Gastroesophageal sphincter (tissue), 4 donors: ENCODE measurements around the gene LBHD1. TPM values are rescaled to one million over a fixed set of nuclear protein-coding genes. Genes with fewer than 3 reads are reported as not detected.

Source experiments
- ATAC-seq: fragments of 150-250 bp; one replicate; pipeline ENCODE4 v1.9.1; 2016; ENCODE audit warnings: mild to moderate bottlenecking, moderate library complexity
- H3K27ac ChIP-seq, 4 donors: fragments of 200-600 bp; sonication (generic) in 3 of 4; 1 replicate in 3 of 4; 2 replicates in 1 of 4; pipeline ENCODE4 v1.5.1; 2016 to 2019
- H3K27me3 ChIP-seq: fragments of 200-600 bp; sonication (generic); one replicate; pipeline ENCODE4 v1.5.1; 2019
- H3K36me3 ChIP-seq, 2 donors: fragments of 200-600 bp; sonication (generic); one replicate each; pipeline ENCODE4 v1.5.1; 2019; ENCODE audit warnings: control low read depth in 1 of 2
- H3K4me1 ChIP-seq, 3 donors: fragments of 200-600 bp; sonication (generic); 1 replicate in 2 of 3; 2 replicates in 1 of 3; pipeline ENCODE4 v1.5.1; 2016 to 2019; ENCODE audit warnings: control low read depth in 2 of 3
- H3K4me3 ChIP-seq, 2 donors: fragments of 200-600 bp; sonication (generic); one replicate each; pipeline ENCODE4 v1.5.1; 2019; ENCODE audit warnings: mild to moderate bottlenecking in 1 of 2, moderate library complexity in 1 of 2
- H3K9me3 ChIP-seq, 3 donors: fragments of 200-600 bp; sonication (generic); one replicate each; pipeline ENCODE4 v1.5.1; 2017 to 2019; ENCODE audit warnings: control low read depth in 2 of 3
- EP300 ChIP-seq: sonication (generic); formaldehyde crosslinking; IDR thresholded peaks from one replicate; pipeline ENCODE4 v1.6.1; 2017; ENCODE audit warnings: antibody characterized with exemption, mild to moderate bottlenecking
- POLR2A ChIP-seq, 2 donors: fragments of 450-650 bp; IDR thresholded peaks; one replicate each; pipeline ENCODE4 v1.6.1; 2017; ENCODE audit warnings: antibody characterized with exemption in 2 of 2, mild to moderate bottlenecking in 2 of 2, moderate library complexity in 1 of 2
- POLR2AphosphoS5 ChIP-seq: sonication (generic); formaldehyde crosslinking; IDR thresholded peaks from one replicate; pipeline ENCODE4 v1.6.1; 2017; ENCODE audit warnings: antibody characterized with exemption
- WGBS, 2 donors: methylation state at CpG; one replicate each; pipeline ENCODE4 v1.1.5; 2018; ENCODE audit warnings: low coverage in 1 of 2; 5-methylcytosine and 5-hydroxymethylcytosine counted together
- total RNA-seq, 4 donors: library from RNA; depleted of rRNA; stranded (reverse); fragments of >200 nt; gene quantifications; one replicate each; pipeline ENCODE4 v1.1.0, GENCODE V29; 2016
- TF ChIP-seq, protein P1 (sequence below), 4 experiments: fragments of 200-600 bp in 2 of 4; fragments of 450-650 bp in 2 of 4; sonication (generic) in 1 of 4; IDR thresholded peaks; one replicate each; pipeline ENCODE4 v1.5.1; 2017 to 2019; ENCODE audit warnings: antibody characterized with exemption in 4 of 4, mild to moderate bottlenecking in 2 of 4, moderate library complexity in 2 of 4

LBHD1 gene
- total RNA-seq = 1 to 10 TPM; 1.2 to 3.9 (median 2.2) TPM

DNA sequence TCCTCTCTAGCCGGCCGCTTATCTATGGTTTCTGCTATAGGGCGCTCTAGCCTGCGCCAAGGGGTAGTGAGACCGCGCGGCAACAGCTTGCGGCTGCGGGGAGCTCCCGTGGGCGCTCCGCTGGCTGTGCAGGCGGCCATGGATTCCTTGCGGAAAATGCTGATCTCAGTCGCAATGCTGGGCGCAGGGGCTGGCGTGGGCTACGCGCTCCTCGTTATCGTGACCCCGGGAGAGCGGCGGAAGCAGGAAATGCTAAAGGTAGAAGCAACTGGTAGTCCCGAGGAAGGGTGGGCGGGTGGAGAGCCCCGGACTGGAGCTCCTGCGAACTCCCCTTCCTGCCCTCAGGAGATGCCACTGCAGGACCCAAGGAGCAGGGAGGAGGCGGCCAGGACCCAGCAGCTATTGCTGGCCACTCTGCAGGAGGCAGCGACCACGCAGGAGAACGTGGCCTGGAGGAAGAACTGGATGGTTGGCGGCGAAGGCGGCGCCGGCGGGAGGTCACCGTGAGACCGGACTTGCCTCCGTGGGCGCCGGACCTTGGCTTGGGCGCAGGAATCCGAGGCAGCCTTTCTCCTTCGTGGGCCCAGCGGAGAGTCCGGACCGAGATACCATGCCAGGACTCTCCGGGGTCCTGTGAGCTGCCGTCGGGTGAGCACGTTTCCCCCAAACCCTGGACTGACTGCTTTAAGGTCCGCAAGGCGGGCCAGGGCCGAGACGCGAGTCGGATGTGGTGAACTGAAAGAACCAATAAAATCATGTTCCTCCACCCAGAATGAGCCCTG is at the start of gene LBHD1, which contains the start of gene UQCC3:
LBHD1 (minus strand) TSS at position 660 of the 782 bp plus-strand sequence. CDS start 2,236 bp downstream, outside the sequence.
UQCC3 (plus strand) TSS at position 66 of the 782 bp plus-strand sequence; CDS start at position 139, 73 bp downstream.
- Histone ChIP-seq H3K27me3 (no peaks in the 10 kb centered on the region), H3K4me3 (peak within 1 kb of the TSS; percentile 48 to 80), H3K4me1 (peaks cover 3 to 73% (median 24%) of the 10 kb centered on the region in 3 donors), H3K36me3 (peaks cover 0 to 41% of the 10 kb centered on the region in 2 donors), H3K9me3 (no peaks in the 10 kb centered on the region), H3K27ac (peak within 1 kb of the TSS; percentile 24 to 91 (median 88))
- TF ChIP-seq POLR2A (IDR thresholded peaks at IDR 0.05) = peak; percentile 49 to 59
- peak; percentile 70 for TF ChIP-seq POLR2AphosphoS5
- TF ChIP-seq, protein P1, sequence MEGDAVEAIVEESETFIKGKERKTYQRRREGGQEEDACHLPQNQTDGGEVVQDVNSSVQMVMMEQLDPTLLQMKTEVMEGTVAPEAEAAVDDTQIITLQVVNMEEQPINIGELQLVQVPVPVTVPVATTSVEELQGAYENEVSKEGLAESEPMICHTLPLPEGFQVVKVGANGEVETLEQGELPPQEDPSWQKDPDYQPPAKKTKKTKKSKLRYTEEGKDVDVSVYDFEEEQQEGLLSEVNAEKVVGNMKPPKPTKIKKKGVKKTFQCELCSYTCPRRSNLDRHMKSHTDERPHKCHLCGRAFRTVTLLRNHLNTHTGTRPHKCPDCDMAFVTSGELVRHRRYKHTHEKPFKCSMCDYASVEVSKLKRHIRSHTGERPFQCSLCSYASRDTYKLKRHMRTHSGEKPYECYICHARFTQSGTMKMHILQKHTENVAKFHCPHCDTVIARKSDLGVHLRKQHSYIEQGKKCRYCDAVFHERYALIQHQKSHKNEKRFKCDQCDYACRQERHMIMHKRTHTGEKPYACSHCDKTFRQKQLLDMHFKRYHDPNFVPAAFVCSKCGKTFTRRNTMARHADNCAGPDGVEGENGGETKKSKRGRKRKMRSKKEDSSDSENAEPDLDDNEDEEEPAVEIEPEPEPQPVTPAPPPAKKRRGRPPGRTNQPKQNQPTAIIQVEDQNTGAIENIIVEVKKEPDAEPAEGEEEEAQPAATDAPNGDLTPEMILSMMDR (IDR thresholded peaks at IDR 0.05) = peak in 1 of 4 experiments; percentile 24
- TF ChIP-seq EP300 = no peak
- WGBS, 2 donors = 0% methylated on average over 2 to 6 of the region's 59 CpGs
- ATAC-seq = peak; percentile 87

DNA sequence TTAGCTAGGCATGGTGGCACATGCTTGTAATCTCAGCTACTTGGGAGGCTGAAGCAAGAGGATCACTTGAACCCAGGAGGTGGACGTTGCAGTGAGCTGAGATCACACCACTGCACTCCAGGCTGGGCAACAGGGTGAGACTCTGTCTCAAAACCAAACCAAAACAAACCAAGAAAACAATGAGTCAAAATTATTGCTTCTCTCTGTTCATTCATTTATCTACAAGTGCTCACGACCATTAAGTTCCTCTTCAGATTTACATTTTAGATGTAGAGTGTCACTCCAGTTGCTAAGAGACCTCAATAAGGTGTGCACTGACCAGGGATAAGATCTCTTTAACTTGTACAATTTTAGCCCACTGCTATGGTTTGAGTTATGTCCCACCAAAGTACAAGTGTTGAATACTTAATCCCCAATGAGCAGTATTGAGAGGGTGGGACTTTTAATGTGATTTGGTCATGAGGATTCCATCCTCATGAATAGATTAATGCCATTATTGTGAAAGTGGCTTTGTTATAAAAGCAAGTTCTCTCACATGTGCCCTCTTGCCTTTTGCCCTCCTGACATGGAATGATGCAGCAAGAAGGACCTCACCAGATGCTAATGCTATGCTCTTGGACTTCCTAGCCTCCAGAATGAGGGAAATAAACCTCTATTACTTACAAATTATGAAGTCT is 47.4 kb upstream of the LBHD1 start:
- peaks cover 32 to 98% of the 10 kb centered on the region in 2 donors for H3K36me3 ChIP-seq
- WGBS, 2 donors = 67 to 83% methylated on average over 1 to 2 of the region's 2 CpGs
- ATAC-seq = no peak

DNA sequence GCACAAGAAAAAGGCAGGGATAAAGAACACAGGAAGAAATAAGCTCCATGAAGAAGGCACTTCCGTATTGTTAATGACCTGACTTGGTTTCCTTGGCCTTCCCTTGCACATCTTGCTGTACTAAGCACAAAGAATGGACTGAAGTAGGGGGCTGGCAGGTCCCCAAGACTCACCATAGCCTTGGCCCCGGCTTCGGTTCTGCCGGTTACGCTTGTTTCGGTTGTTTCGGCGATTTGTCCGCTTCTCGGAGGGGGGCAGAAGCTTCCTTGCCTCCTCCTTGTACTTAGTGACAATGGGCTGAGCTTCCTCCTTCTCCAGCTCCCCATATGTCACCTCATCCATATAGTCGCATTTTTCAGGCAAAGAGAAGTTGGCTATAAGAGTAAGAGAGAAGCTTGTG is 44.7 kb upstream of the LBHD1 start:
- H3K36me3 ChIP-seq = peaks cover 27 to 100% of the 10 kb centered on the region in 2 donors
- no peak overlapping the region for H3K27ac ChIP-seq
- TF ChIP-seq POLR2A (IDR thresholded peaks at IDR 0.05) = no peak
- TF ChIP-seq, protein P1 (IDR thresholded peaks at IDR 0.05) = no peak
- no peak for TF ChIP-seq POLR2AphosphoS5
- TF ChIP-seq EP300 = no peak
- no peak for ATAC-seq
- H3K27me3 ChIP-seq = no peaks in the 10 kb centered on the region
- H3K4me1 ChIP-seq = peaks cover 0 to 31% (median 0%) of the 10 kb centered on the region in 3 donors
- no peaks in the 10 kb centered on the region for H3K9me3 ChIP-seq
- H3K4me3 ChIP-seq = no peak overlapping the region
- 76 to 85% methylated on average over 11 of the region's 11 CpGs for WGBS, 2 donors

More for the DNA sequence above, 47.4 kb upstream of the LBHD1 start:
- Histone ChIP-seq H3K9me3 (no peaks in the 10 kb centered on the region), H3K27me3 (no peaks in the 10 kb centered on the region), H3K4me3 (no peak overlapping the region), H3K27ac (peak overlapping the region in 1 of 4 donors; percentile 9), H3K4me1 (peaks cover 0 to 45% (median 10%) of the 10 kb centered on the region in 3 donors)
- TF ChIP-seq POLR2A (IDR thresholded peaks at IDR 0.05) (no peak), EP300 (no peak), POLR2AphosphoS5 (no peak)
- TF ChIP-seq, protein P1 (IDR thresholded peaks at IDR 0.05) = no peak

DNA sequence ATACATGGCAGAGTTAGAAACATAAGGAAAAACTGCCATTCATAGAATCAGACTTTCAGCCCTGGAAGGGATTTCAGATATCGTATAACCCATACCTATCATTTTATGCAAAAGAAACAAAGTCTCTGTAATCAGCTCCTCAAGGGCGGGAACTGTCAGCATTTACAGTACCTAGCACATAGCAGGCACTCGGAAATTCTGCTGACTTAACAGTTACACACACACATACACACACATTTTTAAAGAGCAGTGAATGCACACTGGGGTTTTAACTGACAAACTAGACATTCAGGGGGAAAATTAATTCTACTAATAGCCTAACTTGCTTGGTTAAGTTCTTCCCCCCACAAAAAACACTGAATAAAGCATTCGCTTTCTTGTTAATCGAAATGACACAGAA is 44.1 kb upstream of the LBHD1 start:
- H3K4me1 ChIP-seq = peaks cover 0 to 30% (median 0%) of the 10 kb centered on the region in 3 donors
- no peaks in the 10 kb centered on the region for H3K9me3 ChIP-seq
- TF ChIP-seq, protein P1 (IDR thresholded peaks at IDR 0.05) = no peak
- TF ChIP-seq POLR2AphosphoS5 (no peak), EP300 (no peak), POLR2A (IDR thresholded peaks at IDR 0.05) (no peak)
- WGBS, 2 donors = 82 to 84% methylated on average over 5 of the region's 5 CpGs
- H3K4me3 ChIP-seq = no peak overlapping the region
- H3K27ac ChIP-seq = no peak overlapping the region
- no peaks in the 10 kb centered on the region for H3K27me3 ChIP-seq
- H3K36me3 ChIP-seq = peaks cover 21 to 100% of the 10 kb centered on the region in 2 donors
- no peak for ATAC-seq
